ENCODE results near the gene NID1. TPM values are rescaled to one million over a fixed set of nuclear protein-coding genes. Genes with fewer than 3 reads are reported as not detected.

NID1 gene
- total and polyA plus RNA-seq, 2 of the 4 experiments (the other 2 are of a cell fraction), result 21.9 to 83.3 TPM

GRCh38 chr1:236009191-236009590, 55.7 kb downstream of the NID1 start:
- TF ChIP-seq MXI1 (IDR thresholded peaks at IDR 0.05; ENCODE audit: borderline replicate concordance, low read depth, low read length), result no peak
- TF ChIP-seq MAZ (IDR thresholded peaks at IDR 0.05; ENCODE audit: borderline replicate concordance, low read depth, low read length), result no peak
- no peak for TF ChIP-seq BHLHE40 (IDR thresholded peaks at IDR 0.05; ENCODE audit: low read depth, low read length)
- no peak for TF ChIP-seq SMC3 (IDR thresholded peaks at IDR 0.05; ENCODE audit: low read depth, low read length)
- no peak for TF ChIP-seq CEBPB (IDR thresholded peaks at IDR 0.05; ENCODE audit: low read depth, low read length)
- TF ChIP-seq ELK1 (IDR thresholded peaks at IDR 0.05; ENCODE audit: borderline replicate concordance, low read depth, low read length), result no peak
- TF ChIP-seq POLR2A (IDR thresholded peaks at IDR 0.05; ENCODE audit: low read depth, low read length), result no peak
- no peak for TF ChIP-seq USF2 (IDR thresholded peaks at IDR 0.05; ENCODE audit: low read depth, low read length)
- no peak for TF ChIP-seq CHD1 (IDR thresholded peaks at IDR 0.05; ENCODE audit: low read depth, low read length)
- no peak overlapping the region for H3K9ac ChIP-seq (ENCODE audit: low read depth, low read length)
- peaks cover 13% of the 10 kb centered on the region for H3K9me1 ChIP-seq (ENCODE audit: insufficient read depth, low read length)
- peak overlapping the region; percentile 33 for H4K5ac ChIP-seq (ENCODE audit: low read depth, low read length)
- no TSS peak for BruUV-seq (replicated peaks)
- intact Hi-C loops (cut with micrococcal nuclease), result no loop called here
- no peaks in the 10 kb centered on the region for H4K20me1 ChIP-seq (ENCODE audit: insufficient read depth, low read length)
- no peak overlapping the region for H3K4me2 ChIP-seq (ENCODE audit: low read depth, low read length)
- H2AFZ ChIP-seq (replicated peaks; ENCODE audit: low read length, poor library complexity), result peak overlapping the region; percentile 47
- peak overlapping the region; percentile 89 for H3K4ac ChIP-seq (ENCODE audit: low read depth, low read length)
- no peak overlapping the region for H3K56ac ChIP-seq (ENCODE audit: extremely low read depth, insufficient read depth, low read length)
- ChIA-PET CTCF (no interaction called here), POLR2A (ENCODE audit: unreplicated experiment) (no interaction called here)
- in situ Hi-C loops (cut with MboI; ENCODE audit: low sequenced_read_pairs), result no loop called here
- peak overlapping the region; percentile 63 for H2BK5ac ChIP-seq (ENCODE audit: low read depth, low read length, poor library complexity, severe bottlenecking)
- no peak overlapping the region for H3K4me3 ChIP-seq (ENCODE audit: insufficient read depth, low read depth, low read length)
- ATAC-seq (ENCODE audit: low read depth), result peak; percentile 30
- H2BK15ac ChIP-seq (ENCODE audit: low read depth, low read length), result no peak overlapping the region; the same call in 2 of the 3 replicates
- peaks cover 21% of the 10 kb centered on the region for H3K36me3 ChIP-seq (ENCODE audit: control insufficient read depth, insufficient read depth, low read length)
- H3K23ac ChIP-seq (ENCODE audit: low read depth, low read length), result peak overlapping the region; percentile 64; the same call in 1 of the 2 replicates
- H3K27me3 ChIP-seq (ENCODE audit: control insufficient read depth, insufficient read depth, low read length), result no peaks in the 10 kb centered on the region
- peak overlapping the region; percentile 9; the same call in 1 of the 2 replicates for H2BK20ac ChIP-seq (ENCODE audit: low read depth, low read length)
- H3K18ac ChIP-seq (ENCODE audit: low read depth, low read length), result peak overlapping the region; percentile 93
- H2AK9ac ChIP-seq (replicated peaks; ENCODE audit: low read depth, low read length, poor library complexity), result no peak overlapping the region
- H3K9me3 ChIP-seq (ENCODE audit: control insufficient read depth, insufficient read depth, low read length), result no peaks in the 10 kb centered on the region
- dilution Hi-C loops (cut with HindIII; ENCODE audit: low sequenced_read_pairs, unreplicated experiment), result no loop called here
- H3K14ac ChIP-seq (replicated peaks; ENCODE audit: low read depth, low read length), result peak overlapping the region; percentile 3; the same call in 1 of the 2 replicates
- peak; percentile 35 for DNase-seq
- peaks cover 0 to 3% of the 10 kb centered on the region in 2 experiments; a peak in 1 of 4 replicates for H3K79me1 ChIP-seq (ENCODE audit: low read depth in 1 of 2, low read length in 2 of 2)
- peaks cover 8% of the 10 kb centered on the region for H3K4me1 ChIP-seq (ENCODE audit: control insufficient read depth, insufficient read depth, low read length)
- H2AK5ac ChIP-seq (ENCODE audit: low read depth, low read length), result peak overlapping the region; percentile 88
- peak overlapping the region; percentile 81; the same call in 1 of the 2 replicates for H3K27ac ChIP-seq (ENCODE audit: insufficient read depth, low read length)
- H4K91ac ChIP-seq (ENCODE audit: insufficient read depth, low read depth, low read length), result peak overlapping the region; percentile 62; the same call in 1 of the 2 replicates
- WGBS, 2 experiments (ENCODE audit: extremely low coverage in 2 of 2, insufficient read length in 1 of 2), result no CpG with 5 or more reads among the region's 5 CpGs
- H2BK120ac ChIP-seq (ENCODE audit: low read depth, low read length), result peak overlapping the region; percentile 74
- peak overlapping the region; percentile 54 to 70; a peak in 3 of 4 replicates for H4K8ac ChIP-seq (ENCODE audit: low read depth in 2 of 2, low read length in 2 of 2)
